A549 (cell line): ENCODE results near the gene DNAJC24. TPM values are rescaled to one million over a fixed set of nuclear protein-coding genes. Genes with fewer than 3 reads are reported as not detected.

Experiments
- ATAC-seq, 2 experiments: fragments of 200-7000 bp in 1 of 2; fragments of >200 bp in 1 of 2; cut with Nextera tagmentation in 1 of 2; cut with Tn5 transposase in 1 of 2; 3 replicates each; pipeline versions ENCODE4 v1.8.0 to v1.9.1; 2018 to 2020; ENCODE audit warnings: mild to moderate bottlenecking in 1 of 2, moderate library complexity in 1 of 2
- CTCF ChIA-PET: fragments of 300-600 bp; sonication (Branson Sonifier 250); formaldehyde crosslinking; extraction: SDS; loops from one replicate; lab custom pipeline; 2021; ENCODE audit warnings: antibody characterized with exemption, inconsistent platforms; lab: Yijun Ruan, JAX
- POLR2A ChIA-PET: fragments of 350-600 bp; formaldehyde crosslinking; extraction: SDS; loops from one replicate; lab custom pipeline; 2021; ENCODE audit warnings: antibody characterized with exemption, inconsistent platforms; lab: Yijun Ruan, JAX
- DNase-seq, 2 experiments: peaks; one replicate each; pipeline versions ENCODE4 v3.0.0 to v3.0.0-alpha.2; 2011 to 2016; ENCODE audit warnings: low read depth in 1 of 2, low spot score in 1 of 2
- FAIRE-seq: peaks from 2 replicates; lab custom pipeline; 2011; peaks lifted over from hg19 to GRCh38; lab: Jason Lieb, UNC
- H3K27ac ChIP-seq, 2 experiments: fragments of >200 bp; sonication (Bioruptor Twin); formaldehyde crosslinking; 3 replicates each; pipeline ENCODE4 v1.5.1; 2016 to 2017
- H3K4me1 ChIP-seq: fragments of >200 bp; sonication (Bioruptor Twin); formaldehyde crosslinking; 3 replicates; pipeline ENCODE4 v1.6.1; 2016
- H3K4me2 ChIP-seq: fragments of >200 bp; sonication (Bioruptor Twin); formaldehyde crosslinking; 3 replicates; pipeline ENCODE4 v1.6.1; 2016
- H3K4me3 ChIP-seq: fragments of >200 bp; sonication (Bioruptor Twin); formaldehyde crosslinking; 3 replicates; pipeline ENCODE4 v1.5.1; 2016
- H3K9me3 ChIP-seq: fragments of >200 bp; sonication (Bioruptor Twin); formaldehyde crosslinking; 3 replicates; pipeline ENCODE4 v1.6.1; 2016
- CBX2 ChIP-seq: fragments of 200-600 bp; sonication (generic); IDR thresholded peaks from 2 replicates; pipeline ENCODE4 v1.6.1; 2016; ENCODE audit warnings: low read depth, mild to moderate bottlenecking, borderline replicate concordance
- CHD4 ChIP-seq: fragments of 200-600 bp; sonication (generic); IDR thresholded peaks from 2 replicates; pipeline ENCODE4 v1.6.1; 2016; ENCODE audit warnings: antibody characterized with exemption, mild to moderate bottlenecking, borderline replicate concordance
- ESRRA ChIP-seq: fragments of 150-350 bp; IDR thresholded peaks from 2 replicates; pipeline ENCODE4 v1.6.1; 2014; ENCODE audit warnings: mild to moderate bottlenecking, low read length, borderline replicate concordance
- FOXS1 ChIP-seq: fragments of 250-450 bp; sonication (Bioruptor Pico); IDR thresholded peaks from 2 replicates; pipeline ENCODE4 v1.5.0; 2020; ENCODE audit warnings: mild to moderate bottlenecking, moderate library complexity
- HDAC2 ChIP-seq: fragments of 200-600 bp; sonication (generic); IDR thresholded peaks from 2 replicates; pipeline ENCODE4 v1.6.1; 2016
- HOXA7 ChIP-seq: fragments of 250-450 bp; sonication (Bioruptor Pico); IDR thresholded peaks from 2 replicates; pipeline ENCODE4 v1.5.0; 2020; ENCODE audit warnings: mild to moderate bottlenecking, moderate library complexity
- HOXB13 ChIP-seq: fragments of 250-450 bp; sonication (Bioruptor Pico); IDR thresholded peaks from 2 replicates; pipeline ENCODE4 v1.5.0; 2020; ENCODE audit warnings: low read depth, mild to moderate bottlenecking, moderate library complexity
- HOXB5 ChIP-seq: fragments of 250-450 bp; sonication (Bioruptor Pico); IDR thresholded peaks from 2 replicates; pipeline ENCODE4 v1.5.0; 2020; ENCODE audit warnings: mild to moderate bottlenecking, moderate library complexity
- JUNB ChIP-seq: fragments of >200 bp; sonication (Bioruptor Twin); formaldehyde crosslinking; IDR thresholded peaks from 2 replicates; pipeline ENCODE4 v1.6.1; 2016
- KDM1A ChIP-seq: fragments of 200-600 bp; sonication (generic); IDR thresholded peaks from 2 replicates; pipeline ENCODE4 v1.6.1; 2016; ENCODE audit warnings: low read depth, mild to moderate bottlenecking
- MAZ ChIP-seq: fragments of 150-350 bp; IDR thresholded peaks from 2 replicates; pipeline ENCODE4 v1.6.1; 2014; ENCODE audit warnings: antibody characterized with exemption, low read depth, low read length, borderline replicate concordance
- NFE2L2 ChIP-seq: fragments of 150-350 bp; conservative IDR thresholded peaks from 2 replicates; pipeline ENCODE4 v1.6.1; 2014; ENCODE audit warnings: low read length
- NPAS2 ChIP-seq: fragments of 250-450 bp; sonication (Bioruptor Pico); IDR thresholded peaks from 2 replicates; pipeline ENCODE4 v1.8.0; 2022; ENCODE audit warnings: mild to moderate bottlenecking, moderate library complexity, borderline replicate concordance
- NR3C1 ChIP-seq: fragments of >200 bp; sonication (Bioruptor Twin); formaldehyde crosslinking; IDR thresholded peaks from 3 replicates; pipeline ENCODE4 v1.6.1; 2017
- PHF8 ChIP-seq: fragments of 200-600 bp; sonication (generic); IDR thresholded peaks from 2 replicates; pipeline ENCODE4 v1.6.1; 2016; ENCODE audit warnings: low read depth, mild to moderate bottlenecking, antibody characterized with exemption, moderate library complexity, borderline replicate concordance
- POLR2AphosphoS2 ChIP-seq: conservative IDR thresholded peaks from 2 replicates; pipeline ENCODE4 v1.6.1; 2012; ENCODE audit warnings: low read length, improper control_type of control experiment, inconsistent platforms
- RAD21 ChIP-seq, 2 experiments: fragments of >200 bp in 1 of 2; sonication (Bioruptor Twin) in 1 of 2; formaldehyde crosslinking in 1 of 2; IDR thresholded peaks in 1 of 2; conservative IDR thresholded peaks in 1 of 2; 2 replicates in 1 of 2; 3 replicates in 1 of 2; pipeline ENCODE4 v1.6.1; 2012 to 2018; ENCODE audit warnings: inconsistent platforms in 1 of 2
- RARB ChIP-seq: fragments of 250-450 bp; sonication (Bioruptor Pico); IDR thresholded peaks from 2 replicates; pipeline ENCODE4 v1.8.0; 2021; ENCODE audit warnings: mild to moderate bottlenecking, moderate library complexity
- RCOR1 ChIP-seq: fragments of 150-350 bp; IDR thresholded peaks from 2 replicates; pipeline ENCODE4 v1.6.1; 2014; ENCODE audit warnings: antibody characterized with exemption, low read length, low read depth
- SREBF2 ChIP-seq: fragments of 450-650 bp; IDR thresholded peaks from 2 replicates; pipeline ENCODE4 v1.6.1; 2014; ENCODE audit warnings: mild to moderate bottlenecking, moderate library complexity
- ZC3H11A ChIP-seq: fragments of 450-650 bp; IDR thresholded peaks from 2 replicates; pipeline ENCODE4 v1.6.1; 2014; ENCODE audit warnings: antibody characterized with exemption, mild to moderate bottlenecking
- ZNF302 ChIP-seq: fragments of 250-450 bp; sonication (Bioruptor Pico); IDR thresholded peaks from 2 replicates; pipeline ENCODE4 v1.9.0; 2021; ENCODE audit warnings: inconsistent platforms, mild to moderate bottlenecking, moderate library complexity
- WGBS: methylation state at CpG from one replicate; pipeline ENCODE4 v1.1.6; 2017; ENCODE audit errors: missing lambda C conversion rate; 5-methylcytosine and 5-hydroxymethylcytosine counted together
- polyA plus RNA-seq, 4 experiments: library from polyadenylated mRNA; depleted of rRNA in 3 of 4; stranded (reverse); fragments of >200 nt; fragmentation: RNase III in 1 of 4; extraction: RNeasy Plus Mini Kit Qiagen cat#74134 plus additional on column Dnase treatment in 1 of 4; gene quantifications; 2 replicates in 3 of 4; 3 replicates in 1 of 4; pipeline ENCODE4 v1.2.3, GENCODE V29; 2011 to 2017
- TF ChIP-seq, protein P1 (sequence below): fragments of >200 bp; sonication (Bioruptor Twin); formaldehyde crosslinking; IDR thresholded peaks from 2 replicates; pipeline ENCODE4 v1.6.1; 2016
- TF ChIP-seq, protein P2 (sequence below): fragments of 200-600 bp; sonication (generic); IDR thresholded peaks from 2 replicates; pipeline ENCODE4 v1.6.1; 2016; ENCODE audit warnings: antibody characterized with exemption, mild to moderate bottlenecking, moderate library complexity
- TF ChIP-seq, protein P3 (sequence below): fragments of >200 bp; sonication (Bioruptor Twin); formaldehyde crosslinking; IDR thresholded peaks from 3 replicates; pipeline ENCODE4 v1.6.1; 2016
- TF ChIP-seq, protein P4 (sequence below): fragments of >200 bp; sonication (Bioruptor Twin); formaldehyde crosslinking; IDR thresholded peaks from 3 replicates; pipeline ENCODE4 v1.5.1; 2016
- TF ChIP-seq, protein P5 (sequence below): fragments of 150-350 bp; IDR thresholded peaks from 2 replicates; pipeline ENCODE4 v1.6.1; 2014; ENCODE audit warnings: low read depth, mild to moderate bottlenecking, low read length
- TF ChIP-seq, protein P6 (sequence below): IDR thresholded peaks from 2 replicates; pipeline ENCODE4 v1.6.1; 2012

The DNAJC24 gene
- polyA plus RNA-seq, 2 of the 4 experiments (the other 2 are of a cell fraction) = 18.4 to 31.8 TPM

DNA sequence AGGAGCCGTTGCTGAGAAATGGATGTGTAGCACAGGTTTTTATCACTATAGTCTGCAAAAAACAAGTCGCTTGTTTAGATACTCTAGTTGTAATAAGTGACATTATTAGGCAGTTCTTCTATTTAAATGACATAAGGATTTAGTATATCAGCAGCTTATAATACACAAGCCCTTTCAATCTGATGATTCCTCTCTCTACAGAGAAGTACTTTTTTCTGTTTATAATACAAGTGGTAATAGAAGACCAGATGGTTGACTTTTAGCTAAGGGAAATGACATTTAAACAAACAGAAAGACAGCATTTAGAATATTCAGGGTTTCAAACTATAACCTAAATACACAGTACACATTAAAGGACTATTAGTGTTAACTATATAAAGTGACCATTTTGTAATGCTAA, 79.4 kb downstream of the DNAJC24 start:
- H3K4me1 ChIP-seq = no peaks in the 10 kb centered on the region
- POLR2A ChIA-PET = no interaction called here
- H3K9me3 ChIP-seq = no peaks in the 10 kb centered on the region
- no peak overlapping the region for H3K4me2 ChIP-seq
- WGBS = 94% methylated on average over 2 of the region's 2 CpGs
- ATAC-seq (no peak), FAIRE-seq (no peak), DNase-seq (no peak)
- TF ChIP-seq MAZ = no peak
- TF ChIP-seq RCOR1 = no peak
- no peak for TF ChIP-seq KDM1A
- no peak for TF ChIP-seq HOXB5 (CRISPR knock-in tag)
- TF ChIP-seq, protein P1, sequence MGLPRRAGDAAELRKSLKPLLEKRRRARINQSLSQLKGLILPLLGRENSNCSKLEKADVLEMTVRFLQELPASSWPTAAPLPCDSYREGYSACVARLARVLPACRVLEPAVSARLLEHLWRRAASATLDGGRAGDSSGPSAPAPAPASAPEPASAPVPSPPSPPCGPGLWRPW = no peak
- TF ChIP-seq, protein P2, sequence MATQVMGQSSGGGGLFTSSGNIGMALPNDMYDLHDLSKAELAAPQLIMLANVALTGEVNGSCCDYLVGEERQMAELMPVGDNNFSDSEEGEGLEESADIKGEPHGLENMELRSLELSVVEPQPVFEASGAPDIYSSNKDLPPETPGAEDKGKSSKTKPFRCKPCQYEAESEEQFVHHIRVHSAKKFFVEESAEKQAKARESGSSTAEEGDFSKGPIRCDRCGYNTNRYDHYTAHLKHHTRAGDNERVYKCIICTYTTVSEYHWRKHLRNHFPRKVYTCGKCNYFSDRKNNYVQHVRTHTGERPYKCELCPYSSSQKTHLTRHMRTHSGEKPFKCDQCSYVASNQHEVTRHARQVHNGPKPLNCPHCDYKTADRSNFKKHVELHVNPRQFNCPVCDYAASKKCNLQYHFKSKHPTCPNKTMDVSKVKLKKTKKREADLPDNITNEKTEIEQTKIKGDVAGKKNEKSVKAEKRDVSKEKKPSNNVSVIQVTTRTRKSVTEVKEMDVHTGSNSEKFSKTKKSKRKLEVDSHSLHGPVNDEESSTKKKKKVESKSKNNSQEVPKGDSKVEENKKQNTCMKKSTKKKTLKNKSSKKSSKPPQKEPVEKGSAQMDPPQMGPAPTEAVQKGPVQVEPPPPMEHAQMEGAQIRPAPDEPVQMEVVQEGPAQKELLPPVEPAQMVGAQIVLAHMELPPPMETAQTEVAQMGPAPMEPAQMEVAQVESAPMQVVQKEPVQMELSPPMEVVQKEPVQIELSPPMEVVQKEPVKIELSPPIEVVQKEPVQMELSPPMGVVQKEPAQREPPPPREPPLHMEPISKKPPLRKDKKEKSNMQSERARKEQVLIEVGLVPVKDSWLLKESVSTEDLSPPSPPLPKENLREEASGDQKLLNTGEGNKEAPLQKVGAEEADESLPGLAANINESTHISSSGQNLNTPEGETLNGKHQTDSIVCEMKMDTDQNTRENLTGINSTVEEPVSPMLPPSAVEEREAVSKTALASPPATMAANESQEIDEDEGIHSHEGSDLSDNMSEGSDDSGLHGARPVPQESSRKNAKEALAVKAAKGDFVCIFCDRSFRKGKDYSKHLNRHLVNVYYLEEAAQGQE = no peak
- no peak for TF ChIP-seq HOXB13 (CRISPR knock-in tag)
- TF ChIP-seq RAD21 (conservative IDR thresholded peaks at IDR 0.05 in 1 of 2, IDR thresholded peaks at IDR 0.05 in 1 of 2) = no peak
- TF ChIP-seq HDAC2 = no peak
- no peak for TF ChIP-seq NPAS2
- TF ChIP-seq ESRRA = no peak
- no peak for TF ChIP-seq JUNB
- no peak for TF ChIP-seq ZNF302 (CRISPR knock-in tag)
- TF ChIP-seq CHD4 = no peak
- TF ChIP-seq, protein P3, sequence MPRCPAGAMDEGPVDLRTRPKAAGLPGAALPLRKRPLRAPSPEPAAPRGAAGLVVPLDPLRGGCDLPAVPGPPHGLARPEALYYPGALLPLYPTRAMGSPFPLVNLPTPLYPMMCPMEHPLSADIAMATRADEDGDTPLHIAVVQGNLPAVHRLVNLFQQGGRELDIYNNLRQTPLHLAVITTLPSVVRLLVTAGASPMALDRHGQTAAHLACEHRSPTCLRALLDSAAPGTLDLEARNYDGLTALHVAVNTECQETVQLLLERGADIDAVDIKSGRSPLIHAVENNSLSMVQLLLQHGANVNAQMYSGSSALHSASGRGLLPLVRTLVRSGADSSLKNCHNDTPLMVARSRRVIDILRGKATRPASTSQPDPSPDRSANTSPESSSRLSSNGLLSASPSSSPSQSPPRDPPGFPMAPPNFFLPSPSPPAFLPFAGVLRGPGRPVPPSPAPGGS = no peak
- TF ChIP-seq HOXA7 (CRISPR knock-in tag) = no peak
- TF ChIP-seq, protein P4, sequence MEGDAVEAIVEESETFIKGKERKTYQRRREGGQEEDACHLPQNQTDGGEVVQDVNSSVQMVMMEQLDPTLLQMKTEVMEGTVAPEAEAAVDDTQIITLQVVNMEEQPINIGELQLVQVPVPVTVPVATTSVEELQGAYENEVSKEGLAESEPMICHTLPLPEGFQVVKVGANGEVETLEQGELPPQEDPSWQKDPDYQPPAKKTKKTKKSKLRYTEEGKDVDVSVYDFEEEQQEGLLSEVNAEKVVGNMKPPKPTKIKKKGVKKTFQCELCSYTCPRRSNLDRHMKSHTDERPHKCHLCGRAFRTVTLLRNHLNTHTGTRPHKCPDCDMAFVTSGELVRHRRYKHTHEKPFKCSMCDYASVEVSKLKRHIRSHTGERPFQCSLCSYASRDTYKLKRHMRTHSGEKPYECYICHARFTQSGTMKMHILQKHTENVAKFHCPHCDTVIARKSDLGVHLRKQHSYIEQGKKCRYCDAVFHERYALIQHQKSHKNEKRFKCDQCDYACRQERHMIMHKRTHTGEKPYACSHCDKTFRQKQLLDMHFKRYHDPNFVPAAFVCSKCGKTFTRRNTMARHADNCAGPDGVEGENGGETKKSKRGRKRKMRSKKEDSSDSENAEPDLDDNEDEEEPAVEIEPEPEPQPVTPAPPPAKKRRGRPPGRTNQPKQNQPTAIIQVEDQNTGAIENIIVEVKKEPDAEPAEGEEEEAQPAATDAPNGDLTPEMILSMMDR = no peak
- H3K4me3 ChIP-seq = no peak overlapping the region
- CTCF ChIA-PET = interaction anchor here (1.0 kb wide), 1 partner anchor 421 kb away, joined by 3 read pairs; no protein-coding TSS in a partner anchor
- H3K27ac ChIP-seq = no peak overlapping the region

DNA sequence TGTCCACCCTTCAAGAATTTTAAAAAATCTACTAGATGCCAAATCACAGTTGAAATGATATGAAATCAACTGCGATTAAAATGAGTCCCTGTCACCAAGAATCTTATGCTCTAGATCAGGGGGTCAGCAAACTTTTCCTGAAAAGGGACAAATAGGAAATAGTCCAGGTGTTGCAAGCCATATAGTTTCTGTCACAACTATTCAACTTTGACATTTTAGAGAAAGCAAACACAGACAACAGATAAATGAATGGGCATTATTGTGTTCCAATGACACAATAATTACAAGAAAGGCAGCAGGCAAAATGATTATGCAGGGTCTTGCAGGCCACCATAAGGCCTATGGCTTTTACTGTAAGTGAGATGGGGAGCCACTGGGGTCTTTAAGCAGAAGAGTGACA, 81.2 kb downstream of the DNAJC24 start:
- H3K4me2 ChIP-seq = no peak overlapping the region
- H3K9me3 ChIP-seq = no peaks in the 10 kb centered on the region
- ATAC-seq = no peak
- no peak overlapping the region for H3K27ac ChIP-seq
- POLR2A ChIA-PET = no interaction called here
- CTCF ChIA-PET = no interaction called here
- H3K4me1 ChIP-seq = no peaks in the 10 kb centered on the region
- 96% methylated on average over 1 of the region's 1 CpG for WGBS
- no peak overlapping the region for H3K4me3 ChIP-seq
- no peak for DNase-seq
- FAIRE-seq = no peak
- no peak for TF ChIP-seq NFE2L2
- TF ChIP-seq, protein P5, sequence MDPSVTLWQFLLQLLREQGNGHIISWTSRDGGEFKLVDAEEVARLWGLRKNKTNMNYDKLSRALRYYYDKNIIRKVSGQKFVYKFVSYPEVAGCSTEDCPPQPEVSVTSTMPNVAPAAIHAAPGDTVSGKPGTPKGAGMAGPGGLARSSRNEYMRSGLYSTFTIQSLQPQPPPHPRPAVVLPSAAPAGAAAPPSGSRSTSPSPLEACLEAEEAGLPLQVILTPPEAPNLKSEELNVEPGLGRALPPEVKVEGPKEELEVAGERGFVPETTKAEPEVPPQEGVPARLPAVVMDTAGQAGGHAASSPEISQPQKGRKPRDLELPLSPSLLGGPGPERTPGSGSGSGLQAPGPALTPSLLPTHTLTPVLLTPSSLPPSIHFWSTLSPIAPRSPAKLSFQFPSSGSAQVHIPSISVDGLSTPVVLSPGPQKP = no peak
- no peak for TF ChIP-seq PHF8
- no peak for TF ChIP-seq NR3C1
- TF ChIP-seq HOXB5 (CRISPR knock-in tag) = no peak
- no peak for TF ChIP-seq KDM1A
- TF ChIP-seq CBX2 = no peak
- TF ChIP-seq, protein P6, sequence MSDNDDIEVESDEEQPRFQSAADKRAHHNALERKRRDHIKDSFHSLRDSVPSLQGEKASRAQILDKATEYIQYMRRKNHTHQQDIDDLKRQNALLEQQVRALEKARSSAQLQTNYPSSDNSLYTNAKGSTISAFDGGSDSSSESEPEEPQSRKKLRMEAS = no peak
- no peak for TF ChIP-seq ZC3H11A
- no peak for TF ChIP-seq POLR2AphosphoS2
- TF ChIP-seq, protein P4 = no peak
- TF ChIP-seq CHD4 = no peak
- no peak for TF ChIP-seq JUNB
- TF ChIP-seq RARB (CRISPR knock-in tag) = no peak
- TF ChIP-seq SREBF2 = no peak
- TF ChIP-seq FOXS1 (CRISPR knock-in tag) = no peak
